NCI-H2227 treated with DMSO at 0.1 percent for 48 hours (cell line): ENCODE results near the gene C20orf141.
"Not testable (repeated sequence)": the region's sequence is repeated elsewhere in the genome, so short reads cannot be mapped to it uniquely, and the experiment has no call there.

Experiments used
- DNase-seq: peaks from one replicate; lab custom pipeline; 2025; lab: John Stamatoyannopoulos, UW

Gene C20orf141

DNA sequence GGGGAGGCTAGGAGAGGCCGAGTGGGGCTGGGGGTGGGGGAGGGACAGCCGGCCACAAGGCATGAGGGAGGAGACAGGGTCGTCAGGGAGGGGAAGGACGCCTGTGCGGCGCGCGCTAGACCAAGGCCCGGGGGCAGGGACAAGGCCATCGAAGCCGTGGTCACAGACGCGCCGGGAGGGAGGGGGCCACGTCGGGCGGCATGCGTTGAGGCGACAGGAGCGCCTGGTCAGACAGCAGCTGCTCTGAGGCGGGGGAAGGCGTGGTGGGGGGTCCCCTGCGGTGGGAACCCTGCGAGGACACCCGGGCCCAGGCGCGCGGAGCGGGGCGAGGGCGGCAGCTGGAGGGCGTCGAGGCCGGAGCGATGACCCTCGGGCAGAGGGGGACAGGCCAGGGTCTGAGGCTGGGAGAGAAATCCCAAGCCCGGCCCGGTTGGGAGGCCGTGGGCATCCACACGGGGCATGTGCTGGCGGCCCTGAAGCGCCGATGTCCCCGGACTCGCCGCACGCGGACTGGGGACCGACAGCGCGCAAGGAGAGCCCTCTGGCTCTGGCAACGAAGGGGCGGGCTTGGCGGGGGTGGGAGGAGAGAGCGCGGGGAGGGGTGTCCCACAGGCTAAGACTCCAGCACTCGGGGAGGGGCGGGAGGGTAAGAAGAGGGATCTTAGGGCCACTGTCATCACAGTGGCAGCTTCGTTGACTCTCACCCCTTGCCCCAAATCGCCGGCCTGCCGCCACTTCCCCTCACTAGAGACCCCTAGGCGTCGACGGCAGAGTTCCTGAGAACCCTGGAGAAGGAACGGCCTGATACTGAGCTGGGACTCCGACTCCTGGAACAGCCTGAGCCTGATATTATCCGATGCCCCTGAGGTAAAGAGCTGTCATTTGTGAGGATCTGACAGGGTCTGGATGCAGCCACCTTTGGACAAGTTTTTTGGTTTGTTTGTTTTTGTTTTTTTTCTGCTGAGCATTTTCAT, 6.4 kb downstream of the C20orf141 start:
- DNase-seq, result no peak

- DNase-seq, result no peak
Measured at GRCh38 chr20:2822073-2822472, 7.3 kb downstream of the C20orf141 start.

- DNase-seq, result no peak
Measured at GRCh38 chr20:2825761-2826160, 11.0 kb downstream of the C20orf141 start.

- no peak for DNase-seq
Measured at GRCh38 chr20:2826655-2827054, 11.9 kb downstream of the C20orf141 start.

- DNase-seq, result no peak
Measured at GRCh38 chr20:2829376-2829775, 14.6 kb downstream of the C20orf141 start.

DNA sequence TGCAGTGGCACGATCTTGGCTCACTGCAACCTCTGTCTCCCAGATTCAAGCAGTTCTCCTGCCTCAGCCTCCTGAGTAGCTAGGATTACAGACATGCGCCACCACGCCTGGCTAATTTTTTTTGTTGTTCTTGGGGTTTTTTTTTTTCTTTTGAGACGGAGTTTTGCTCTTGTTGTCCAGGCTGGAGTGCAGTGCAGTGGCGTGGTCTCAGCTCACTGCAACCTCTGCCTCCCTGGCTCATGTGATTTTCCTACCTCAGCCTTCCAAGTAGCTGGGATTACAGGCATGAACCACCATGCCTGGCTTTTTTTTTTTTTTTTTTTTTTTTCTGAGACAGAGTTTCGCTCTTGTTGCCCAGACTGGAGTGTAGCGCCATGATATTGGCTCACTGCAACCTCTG, 16.4 kb downstream of the C20orf141 start:
- not testable (repeated sequence) for DNase-seq

DNA sequence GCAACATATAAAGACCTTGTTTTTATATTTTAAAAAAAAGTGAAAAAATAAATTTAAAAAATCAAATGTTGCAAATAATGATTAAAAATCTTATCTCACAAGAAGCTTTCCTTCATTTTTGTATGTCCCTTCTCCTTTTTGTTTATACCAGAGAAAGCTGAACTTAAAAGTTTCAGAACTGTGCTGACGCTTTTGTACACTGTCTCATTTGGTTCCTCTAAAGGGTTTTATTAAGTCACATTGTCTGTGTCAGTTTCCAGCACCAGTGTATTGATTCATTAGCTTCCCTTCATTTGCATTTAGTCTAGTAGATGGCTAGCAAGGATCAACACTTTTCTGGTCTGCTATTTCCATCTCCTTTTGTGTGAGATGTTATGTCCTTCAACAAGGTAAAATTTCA, 19.0 kb downstream of the C20orf141 start:
- DNase-seq, result no peak

DNA sequence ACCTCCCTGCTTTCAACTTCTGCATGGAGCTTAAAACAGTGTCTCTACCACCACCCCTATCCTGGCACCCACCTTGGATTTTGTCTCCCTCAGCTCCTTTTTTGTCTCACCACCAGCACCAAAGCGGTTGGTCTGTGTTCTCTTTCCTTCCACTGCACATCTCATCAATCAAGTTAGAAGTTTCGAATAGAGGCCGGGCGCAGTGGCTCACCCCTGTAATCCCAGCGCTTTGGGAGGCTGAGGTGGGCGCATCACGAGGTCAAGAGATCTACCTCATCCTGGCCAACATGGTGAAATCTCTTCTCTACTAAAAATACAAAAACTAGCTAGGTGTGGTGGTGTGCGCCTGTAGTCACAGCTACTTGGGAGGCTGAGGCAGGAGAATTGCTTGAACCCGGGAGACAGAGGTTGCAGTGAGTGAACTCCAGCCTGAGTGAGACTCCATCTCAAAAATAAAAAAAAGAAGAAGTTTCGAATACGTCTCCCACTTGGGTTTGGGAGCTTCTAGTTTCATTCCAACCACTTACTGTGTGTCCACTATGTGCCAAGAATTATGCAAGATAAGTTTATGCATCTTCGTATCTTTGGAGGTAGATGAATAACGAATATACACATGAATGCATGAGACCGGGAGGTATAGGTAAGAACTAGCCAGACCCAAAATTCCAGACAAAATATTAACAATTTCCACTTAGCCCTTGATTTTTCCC, 19.8 kb downstream of the C20orf141 start:
- DNase-seq, result no peak

DNA sequence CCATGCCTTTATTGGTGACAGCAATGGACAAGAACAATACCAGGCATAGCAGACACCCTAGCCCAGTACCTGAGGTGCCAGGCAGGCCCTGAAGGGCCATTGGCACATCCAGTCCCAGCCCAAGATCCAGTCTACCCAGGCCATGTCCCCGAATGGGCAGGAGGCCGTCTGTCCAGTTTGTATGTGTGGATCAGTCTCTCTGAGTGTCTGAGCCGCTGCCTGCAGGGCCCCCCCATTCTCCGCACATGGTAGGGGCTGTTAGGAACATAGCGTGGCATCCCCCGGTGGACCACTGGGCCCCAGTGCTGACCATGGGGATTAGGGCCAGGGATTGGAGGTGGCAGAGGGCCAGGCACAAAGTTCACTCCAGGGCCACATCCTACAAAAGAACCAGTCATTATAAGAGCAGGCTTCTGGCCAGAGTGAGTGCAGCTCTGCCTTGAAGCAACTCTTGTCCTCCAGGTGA, 20.6 kb downstream of the C20orf141 start:
- no peak for DNase-seq

DNA sequence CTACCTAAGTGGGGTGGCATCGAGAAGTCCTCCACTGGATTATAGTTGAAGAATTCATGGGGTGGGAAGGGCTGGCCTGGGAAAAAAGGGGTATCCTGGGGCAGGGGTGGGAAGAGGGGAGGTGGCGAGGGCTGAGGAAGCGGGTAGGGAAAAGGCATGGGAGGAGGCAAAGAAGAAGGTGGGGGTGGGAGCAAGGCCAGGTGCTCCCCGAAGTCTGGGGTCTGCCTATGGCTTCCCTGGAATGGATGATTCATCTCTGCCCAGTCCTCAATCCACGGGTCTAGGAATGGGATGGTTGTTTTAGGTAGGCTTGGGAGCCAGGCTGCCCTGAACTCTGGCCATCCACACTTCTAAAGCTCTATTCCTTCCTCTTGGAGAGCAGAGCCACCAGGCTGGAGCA, 21.2 kb downstream of the C20orf141 start:
- DNase-seq, result no peak

DNA sequence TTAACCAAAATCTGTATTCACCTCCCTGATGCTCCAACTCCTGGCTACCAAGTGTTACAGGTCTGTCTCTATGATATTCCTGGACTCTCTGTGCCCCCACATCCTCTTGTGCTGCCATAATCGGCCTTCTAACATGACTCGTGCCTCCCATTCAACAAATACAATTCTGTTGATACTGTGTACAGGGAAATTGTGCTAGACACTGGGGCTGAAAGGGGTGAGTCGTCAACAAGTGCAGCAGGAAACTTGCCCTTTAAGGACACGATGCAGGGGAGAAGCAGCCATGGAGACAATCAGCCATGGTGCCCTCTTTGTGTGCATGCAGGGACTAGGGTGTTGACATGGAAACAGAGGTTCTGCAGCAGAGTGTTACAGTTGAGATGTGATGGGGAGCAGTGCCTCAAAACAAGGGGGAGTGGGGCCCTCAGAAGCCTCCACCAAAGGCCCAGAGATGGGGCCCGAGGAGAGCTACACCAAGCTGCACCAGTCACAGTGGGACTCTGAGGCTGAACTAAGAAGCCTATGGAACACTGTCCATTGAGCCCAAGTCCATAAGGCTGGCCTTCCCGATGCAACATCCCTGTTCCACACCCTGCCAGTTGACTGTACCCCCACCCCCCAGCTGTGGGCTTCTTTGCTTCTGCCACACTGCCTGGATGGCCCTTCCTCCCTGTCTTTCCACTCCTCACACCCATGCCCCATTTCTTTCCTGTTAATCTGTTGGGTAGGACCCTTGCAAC, 22.6 kb downstream of the C20orf141 start:
- DNase-seq, result no peak

DNA sequence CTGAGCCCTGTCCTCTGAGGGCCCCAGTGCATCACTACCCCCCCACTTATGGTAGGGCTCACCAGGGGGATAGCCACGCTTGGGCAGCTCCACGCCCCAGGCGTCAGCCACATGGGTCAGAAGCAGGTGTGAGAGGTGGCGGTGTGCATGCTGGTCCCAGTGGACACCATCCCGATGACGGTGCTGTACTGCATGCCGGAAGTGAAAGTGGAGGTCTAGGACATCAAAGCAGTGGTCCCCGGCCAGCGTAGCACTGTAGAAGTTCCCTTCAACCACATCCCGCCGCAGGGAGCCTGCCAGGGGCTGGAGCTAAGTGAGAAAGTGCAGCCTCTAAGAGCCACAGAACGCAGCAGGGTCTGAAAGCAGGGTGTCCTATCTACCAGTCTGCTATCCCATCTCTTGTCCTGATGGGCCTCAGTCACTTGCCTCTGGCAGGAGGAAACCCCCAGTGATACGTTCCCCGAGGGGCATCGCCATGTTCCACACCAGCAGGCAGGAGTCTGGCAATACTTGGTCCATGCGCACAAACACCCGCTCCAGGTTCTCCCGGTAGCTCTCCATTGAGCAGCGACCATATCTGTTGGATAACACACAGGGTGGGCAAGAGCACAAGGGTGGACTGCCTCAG, 23.5 kb downstream of the C20orf141 start:
- no peak for DNase-seq

- no peak for DNase-seq
Measured at GRCh38 chr20:2838847-2839671, 24.3 kb downstream of the C20orf141 start.

- no peak for DNase-seq
Measured at GRCh38 chr20:2839732-2840137, 24.9 kb downstream of the C20orf141 start.

DNA sequence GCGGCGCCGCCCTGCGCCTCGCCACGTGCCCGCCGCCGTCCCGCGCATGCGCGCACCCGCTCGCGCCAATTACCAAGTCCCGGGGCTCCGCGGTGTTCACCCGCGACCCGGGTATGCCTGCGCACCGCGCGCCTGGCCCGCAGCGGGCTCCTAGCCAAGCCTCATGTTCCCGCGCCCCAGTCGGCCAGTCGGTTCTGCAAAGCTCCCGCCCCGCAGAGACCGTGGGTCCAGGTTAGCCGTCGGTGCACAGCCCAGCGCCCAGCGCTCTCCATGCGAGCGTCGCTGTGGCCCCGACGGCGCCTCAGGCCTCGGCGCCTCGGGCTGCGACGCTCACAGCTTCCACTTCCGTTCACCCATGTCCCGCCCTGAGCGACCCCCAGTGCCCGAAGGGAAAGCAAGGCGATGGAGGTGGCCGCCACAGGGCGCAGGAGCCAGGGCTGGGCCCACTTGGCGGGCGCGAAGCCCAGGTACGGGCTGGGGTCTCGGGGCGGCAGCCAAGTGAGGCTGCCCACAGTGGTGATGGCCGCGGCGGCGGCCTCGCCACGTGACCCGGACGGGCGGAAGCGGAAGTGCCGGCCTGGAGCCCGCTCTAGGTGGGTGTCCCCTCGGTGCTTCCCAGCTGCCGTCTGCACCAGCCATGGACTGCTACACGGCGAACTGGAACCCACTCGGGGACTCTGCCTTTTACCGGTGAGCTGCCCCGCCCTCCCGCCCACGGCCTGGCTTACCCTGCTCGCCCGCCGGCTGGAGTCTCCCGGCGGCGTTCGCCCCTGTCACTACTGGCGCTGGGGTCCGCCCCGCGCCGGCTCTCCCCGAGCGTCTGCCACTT, 25.6 kb downstream of the C20orf141 start, which contains the start of the genes PCED1A and VPS16:
Gene PCED1A (minus strand): TSS at position 518 of the 829 bp plus-strand sequence. CDS start 743 bp downstream, outside the sequence.
Gene VPS16 (plus strand): TSS at position 608 of the 829 bp plus-strand sequence. CDS start 30 bp downstream, at position 638.
- peak; percentile 84 for DNase-seq

- DNase-seq, result peak; percentile 36
Measured at GRCh38 chr20:2840967-2841531, 26.3 kb downstream of the C20orf141 start.

DNA sequence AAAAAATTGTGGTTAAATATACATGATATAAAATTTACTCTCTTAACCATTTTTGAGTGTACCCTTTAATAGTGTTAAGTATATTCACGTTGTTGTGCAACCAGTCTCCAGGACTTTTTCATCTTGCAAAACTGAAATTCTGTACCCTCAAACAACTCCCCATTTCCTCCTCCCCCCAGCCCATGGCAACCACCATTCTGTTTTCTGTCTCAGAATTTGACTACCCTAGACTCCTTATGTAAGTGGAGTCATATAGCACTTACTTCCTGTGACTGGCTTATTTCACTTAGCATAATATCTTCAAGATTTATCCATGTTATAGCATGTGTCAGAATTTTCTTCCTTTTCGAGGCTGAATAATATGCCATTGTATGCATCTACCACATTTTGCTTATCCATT, 30.8 kb downstream of the C20orf141 start:
- no peak for DNase-seq

DNA sequence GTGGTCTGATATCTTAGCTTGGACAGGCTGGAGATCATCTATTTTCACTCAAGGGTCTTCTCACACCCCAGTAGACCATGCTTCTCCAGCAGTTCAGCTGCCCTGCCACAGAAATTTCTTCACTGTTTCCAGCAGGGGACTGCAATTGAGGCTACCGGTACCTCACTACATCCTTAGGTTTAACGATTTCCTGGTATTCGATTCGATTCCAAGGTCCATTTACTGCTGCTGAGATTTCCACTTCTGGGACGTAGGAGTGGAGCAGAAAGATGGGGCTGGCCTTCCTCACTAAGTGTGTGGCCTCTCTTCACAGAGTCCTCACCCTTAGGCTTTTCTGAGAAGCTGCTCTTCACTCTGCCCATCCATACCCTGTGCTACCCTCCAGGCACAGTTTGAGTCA, 31.9 kb downstream of the C20orf141 start:
- no peak for DNase-seq

DNA sequence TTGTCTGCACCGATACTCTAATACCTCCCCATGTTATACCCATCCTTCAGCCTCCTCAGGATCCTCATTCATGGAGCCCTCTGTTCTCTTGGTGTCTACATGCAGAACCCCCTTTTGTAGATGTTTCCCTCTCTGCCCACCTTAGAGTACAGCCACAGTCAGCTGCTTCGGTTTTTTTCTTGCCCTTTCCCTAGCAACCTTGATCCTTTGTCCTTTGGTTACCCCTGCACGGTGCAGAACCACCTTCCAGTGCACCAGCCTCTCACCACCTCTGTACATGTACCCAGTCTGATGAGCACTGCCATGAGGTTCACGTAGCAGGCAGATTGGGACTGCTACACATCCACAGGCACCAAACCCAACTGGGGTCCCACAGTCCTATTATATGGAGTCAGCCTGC, 33.0 kb downstream of the C20orf141 start:
- DNase-seq, result no peak
